H1 (cell line): ENCODE results near the gene IMP3. TPM values are rescaled to one million over a fixed set of nuclear protein-coding genes. Genes with fewer than 3 reads are reported as not detected.

ENCODE experiments used
- BACH1 ChIP-seq: IDR thresholded peaks from 2 replicates; pipeline ENCODE4 v1.6.1; 2012; ENCODE audit warnings: low read length, improper control_type of control experiment
- polyA plus RNA-seq, 7 experiments: library from polyadenylated mRNA; depleted of rRNA in 3 of 7; stranded (reverse) in 5 of 7; unstranded in 2 of 7; fragments of >200 nt in 5 of 7; fragments of 200-250 nt in 2 of 7; gene quantifications; 1 replicate in 5 of 7; 2 replicates in 1 of 7; 4 replicates in 1 of 7; pipeline versions ENCODE4 v1.2.1 to v1.2.3, GENCODE V29; 2011 to 2013; ENCODE audit warnings: missing spikeins in 2 of 7, mixed read lengths in 2 of 7
- total RNA-seq: library from RNA; stranded (reverse); fragmentation: NEBNext Ultra II Directional; extraction: Animal tissue kit (Norgen Biotek cat#: 25700); gene quantifications from 2 replicates; pipeline ENCODE4 v1.2.1, GENCODE V29; 2021
- TF ChIP-seq, protein P1 (sequence below): fragments of 300-600 bp; sonication (generic); IDR thresholded peaks from 2 replicates; pipeline ENCODE4 v1.7.1; 2012; ENCODE audit warnings: low read length, moderate library complexity, mild to moderate bottlenecking, inconsistent platforms; ENCODE audit not compliant: insufficient replicate concordance

IMP3 gene
- total and polyA plus RNA-seq, 2 of the 8 experiments (the other 6 are each of a cell fraction or from before 2014, with no cell fraction given) = 114 to 273 TPM

DNA sequence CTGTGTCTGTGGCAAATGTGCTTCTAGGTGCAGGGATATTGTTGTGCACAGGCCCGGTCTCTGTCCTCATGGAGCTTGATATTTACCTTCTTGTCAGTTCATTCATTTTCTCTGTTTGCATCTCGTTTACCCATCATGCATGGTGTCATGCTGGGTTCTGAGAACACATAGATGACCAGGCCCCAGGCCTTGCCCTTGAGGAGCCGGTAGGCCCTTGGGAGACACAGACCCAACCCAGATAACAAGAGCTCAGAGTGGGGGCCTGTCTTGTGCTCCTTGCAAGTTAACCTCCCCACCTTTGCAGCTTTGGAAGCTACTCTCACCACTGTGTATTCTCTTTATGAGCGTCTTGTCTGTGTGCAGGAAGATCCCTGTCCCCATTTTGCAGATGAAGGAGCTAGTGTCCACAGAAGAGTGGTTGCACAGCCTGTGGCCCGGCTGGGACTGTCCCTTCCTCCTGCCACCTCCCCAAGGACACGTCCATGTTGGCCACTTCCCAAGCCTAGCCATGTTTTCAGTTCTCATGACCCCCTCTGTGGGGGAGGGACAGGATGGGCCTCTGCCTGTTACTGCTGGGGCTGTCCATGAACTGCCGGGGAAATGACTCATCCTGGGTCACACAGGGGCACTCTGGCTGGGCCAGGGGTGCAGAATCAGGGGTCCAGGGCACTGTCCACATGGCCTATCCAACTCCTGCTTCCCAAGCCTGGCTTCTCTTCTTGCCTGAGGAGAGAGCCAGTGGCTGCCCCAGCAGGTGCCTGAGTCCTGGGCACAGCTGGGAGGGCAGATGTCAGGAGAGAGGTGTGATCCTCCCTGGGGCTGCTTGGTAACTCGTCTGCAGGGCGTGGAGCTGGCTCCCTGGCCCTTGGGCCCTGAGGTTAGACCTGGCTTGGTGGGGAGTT lies 11.1 kb upstream of the IMP3 start (continued):
- TF ChIP-seq, protein P1, sequence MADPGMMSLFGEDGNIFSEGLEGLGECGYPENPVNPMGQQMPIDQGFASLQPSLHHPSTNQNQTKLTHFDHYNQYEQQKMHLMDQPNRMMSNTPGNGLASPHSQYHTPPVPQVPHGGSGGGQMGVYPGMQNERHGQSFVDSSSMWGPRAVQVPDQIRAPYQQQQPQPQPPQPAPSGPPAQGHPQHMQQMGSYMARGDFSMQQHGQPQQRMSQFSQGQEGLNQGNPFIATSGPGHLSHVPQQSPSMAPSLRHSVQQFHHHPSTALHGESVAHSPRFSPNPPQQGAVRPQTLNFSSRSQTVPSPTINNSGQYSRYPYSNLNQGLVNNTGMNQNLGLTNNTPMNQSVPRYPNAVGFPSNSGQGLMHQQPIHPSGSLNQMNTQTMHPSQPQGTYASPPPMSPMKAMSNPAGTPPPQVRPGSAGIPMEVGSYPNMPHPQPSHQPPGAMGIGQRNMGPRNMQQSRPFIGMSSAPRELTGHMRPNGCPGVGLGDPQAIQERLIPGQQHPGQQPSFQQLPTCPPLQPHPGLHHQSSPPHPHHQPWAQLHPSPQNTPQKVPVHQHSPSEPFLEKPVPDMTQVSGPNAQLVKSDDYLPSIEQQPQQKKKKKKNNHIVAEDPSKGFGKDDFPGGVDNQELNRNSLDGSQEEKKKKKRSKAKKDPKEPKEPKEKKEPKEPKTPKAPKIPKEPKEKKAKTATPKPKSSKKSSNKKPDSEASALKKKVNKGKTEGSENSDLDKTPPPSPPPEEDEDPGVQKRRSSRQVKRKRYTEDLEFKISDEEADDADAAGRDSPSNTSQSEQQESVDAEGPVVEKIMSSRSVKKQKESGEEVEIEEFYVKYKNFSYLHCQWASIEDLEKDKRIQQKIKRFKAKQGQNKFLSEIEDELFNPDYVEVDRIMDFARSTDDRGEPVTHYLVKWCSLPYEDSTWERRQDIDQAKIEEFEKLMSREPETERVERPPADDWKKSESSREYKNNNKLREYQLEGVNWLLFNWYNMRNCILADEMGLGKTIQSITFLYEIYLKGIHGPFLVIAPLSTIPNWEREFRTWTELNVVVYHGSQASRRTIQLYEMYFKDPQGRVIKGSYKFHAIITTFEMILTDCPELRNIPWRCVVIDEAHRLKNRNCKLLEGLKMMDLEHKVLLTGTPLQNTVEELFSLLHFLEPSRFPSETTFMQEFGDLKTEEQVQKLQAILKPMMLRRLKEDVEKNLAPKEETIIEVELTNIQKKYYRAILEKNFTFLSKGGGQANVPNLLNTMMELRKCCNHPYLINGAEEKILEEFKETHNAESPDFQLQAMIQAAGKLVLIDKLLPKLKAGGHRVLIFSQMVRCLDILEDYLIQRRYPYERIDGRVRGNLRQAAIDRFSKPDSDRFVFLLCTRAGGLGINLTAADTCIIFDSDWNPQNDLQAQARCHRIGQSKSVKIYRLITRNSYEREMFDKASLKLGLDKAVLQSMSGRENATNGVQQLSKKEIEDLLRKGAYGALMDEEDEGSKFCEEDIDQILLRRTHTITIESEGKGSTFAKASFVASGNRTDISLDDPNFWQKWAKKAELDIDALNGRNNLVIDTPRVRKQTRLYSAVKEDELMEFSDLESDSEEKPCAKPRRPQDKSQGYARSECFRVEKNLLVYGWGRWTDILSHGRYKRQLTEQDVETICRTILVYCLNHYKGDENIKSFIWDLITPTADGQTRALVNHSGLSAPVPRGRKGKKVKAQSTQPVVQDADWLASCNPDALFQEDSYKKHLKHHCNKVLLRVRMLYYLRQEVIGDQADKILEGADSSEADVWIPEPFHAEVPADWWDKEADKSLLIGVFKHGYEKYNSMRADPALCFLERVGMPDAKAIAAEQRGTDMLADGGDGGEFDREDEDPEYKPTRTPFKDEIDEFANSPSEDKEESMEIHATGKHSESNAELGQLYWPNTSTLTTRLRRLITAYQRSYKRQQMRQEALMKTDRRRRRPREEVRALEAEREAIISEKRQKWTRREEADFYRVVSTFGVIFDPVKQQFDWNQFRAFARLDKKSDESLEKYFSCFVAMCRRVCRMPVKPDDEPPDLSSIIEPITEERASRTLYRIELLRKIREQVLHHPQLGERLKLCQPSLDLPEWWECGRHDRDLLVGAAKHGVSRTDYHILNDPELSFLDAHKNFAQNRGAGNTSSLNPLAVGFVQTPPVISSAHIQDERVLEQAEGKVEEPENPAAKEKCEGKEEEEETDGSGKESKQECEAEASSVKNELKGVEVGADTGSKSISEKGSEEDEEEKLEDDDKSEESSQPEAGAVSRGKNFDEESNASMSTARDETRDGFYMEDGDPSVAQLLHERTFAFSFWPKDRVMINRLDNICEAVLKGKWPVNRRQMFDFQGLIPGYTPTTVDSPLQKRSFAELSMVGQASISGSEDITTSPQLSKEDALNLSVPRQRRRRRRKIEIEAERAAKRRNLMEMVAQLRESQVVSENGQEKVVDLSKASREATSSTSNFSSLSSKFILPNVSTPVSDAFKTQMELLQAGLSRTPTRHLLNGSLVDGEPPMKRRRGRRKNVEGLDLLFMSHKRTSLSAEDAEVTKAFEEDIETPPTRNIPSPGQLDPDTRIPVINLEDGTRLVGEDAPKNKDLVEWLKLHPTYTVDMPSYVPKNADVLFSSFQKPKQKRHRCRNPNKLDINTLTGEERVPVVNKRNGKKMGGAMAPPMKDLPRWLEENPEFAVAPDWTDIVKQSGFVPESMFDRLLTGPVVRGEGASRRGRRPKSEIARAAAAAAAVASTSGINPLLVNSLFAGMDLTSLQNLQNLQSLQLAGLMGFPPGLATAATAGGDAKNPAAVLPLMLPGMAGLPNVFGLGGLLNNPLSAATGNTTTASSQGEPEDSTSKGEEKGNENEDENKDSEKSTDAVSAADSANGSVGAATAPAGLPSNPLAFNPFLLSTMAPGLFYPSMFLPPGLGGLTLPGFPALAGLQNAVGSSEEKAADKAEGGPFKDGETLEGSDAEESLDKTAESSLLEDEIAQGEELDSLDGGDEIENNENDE = no peak
- TF ChIP-seq BACH1 = no peak
